GM12892 (cell line): ENCODE data around the gene LMO2.

Source experiments
- POLR2A ChIP-seq: IDR thresholded peaks from 2 replicates; pipeline ENCODE4 v1.6.1; 2011; ENCODE audit warnings: low read depth, low read length, control low read depth
- POLR2AphosphoS5 ChIP-seq: IDR thresholded peaks from 2 replicates; pipeline ENCODE4 v1.6.1; 2011; ENCODE audit warnings: low read depth, low read length, control low read depth
- TAF1 ChIP-seq: IDR thresholded peaks from 2 replicates; pipeline ENCODE4 v1.6.1; 2011; ENCODE audit warnings: low read depth, mild to moderate bottlenecking, control low read depth, low read length, borderline replicate concordance

GRCh38 chr11:33924341-33924740 lies 32.5 kb upstream of the LMO2 start:
- TF ChIP-seq POLR2A: no peak
- TF ChIP-seq TAF1: no peak
- TF ChIP-seq POLR2AphosphoS5: no peak
